OCI-LY1 (cell line): ENCODE data around the gene LCOR.

Experiments used
- H2AFZ ChIP-seq: fragments of 200-600 bp; sonication (generic), shearing (Covaris generic); 2 replicates; pipeline ENCODE4 v1.6.0; 2014; ENCODE audit warnings: antibody characterized with exemption, mild to moderate bottlenecking, low read length
- H3F3A ChIP-seq: fragments of 200-600 bp; sonication (generic), shearing (Covaris generic); 2 replicates; pipeline ENCODE4 v1.6.0; 2014; ENCODE audit warnings: mild to moderate bottlenecking, antibody characterized with exemption, low read length, moderate library complexity; ENCODE audit not compliant: insufficient read depth
- H3K27ac ChIP-seq: fragments of 200-600 bp; sonication (generic); 2 replicates; pipeline ENCODE4 v1.5.1; 2014; ENCODE audit warnings: low read length, mixed run types, mild to moderate bottlenecking, low read depth; ENCODE audit not compliant: poor library complexity, severe bottlenecking
- H3K27me3 ChIP-seq: fragments of 200-600 bp; sonication (generic); 2 replicates; pipeline ENCODE4 v1.6.0; 2014; ENCODE audit warnings: antibody characterized with exemption, mild to moderate bottlenecking, low read length, moderate library complexity; ENCODE audit not compliant: insufficient read depth
- H3K36me3 ChIP-seq: fragments of 200-600 bp; sonication (generic); 2 replicates; pipeline ENCODE4 v1.6.1; 2014; ENCODE audit warnings: mild to moderate bottlenecking, antibody characterized with exemption, low read length, moderate library complexity, mixed read lengths; ENCODE audit not compliant: insufficient read depth
- H3K4me1 ChIP-seq: fragments of 200-600 bp; sonication (generic); 2 replicates; pipeline ENCODE4 v1.5.1; 2014; ENCODE audit warnings: mild to moderate bottlenecking, low read length, moderate library complexity; ENCODE audit not compliant: insufficient read depth, severe bottlenecking
- H3K4me2 ChIP-seq: fragments of 200-600 bp; sonication (generic), shearing (Covaris generic); 2 replicates; pipeline ENCODE4 v1.6.1; 2014; ENCODE audit warnings: low read length
- H3K4me3 ChIP-seq: fragments of 200-600 bp; sonication (generic); 2 replicates; pipeline ENCODE4 v1.5.1; 2014; ENCODE audit warnings: low read length, low read depth, mild to moderate bottlenecking, mixed read lengths; ENCODE audit not compliant: poor library complexity, severe bottlenecking
- H3K79me2 ChIP-seq: fragments of 200-600 bp; shearing (Covaris generic); 2 replicates; pipeline ENCODE4 v1.6.1; 2016; ENCODE audit warnings: mixed run types, low read length, mixed read lengths; ENCODE audit not compliant: insufficient read depth
- H3K9ac ChIP-seq: fragments of 200-600 bp; sonication (generic), shearing (Covaris generic); 2 replicates; pipeline ENCODE4 v1.6.1; 2014; ENCODE audit warnings: mild to moderate bottlenecking, low read length, mixed read lengths
- H3K9me2 ChIP-seq: fragments of 200-600 bp; sonication (generic), shearing (Covaris generic); 2 replicates; pipeline ENCODE4 v1.6.1; 2014; ENCODE audit warnings: low read depth, mild to moderate bottlenecking, low read length, mixed read lengths
- H3K9me3 ChIP-seq: fragments of 200-600 bp; shearing (Covaris generic); 2 replicates; pipeline ENCODE4 v1.6.1; 2014; ENCODE audit warnings: low read length, mixed read lengths
- H4K20me1 ChIP-seq: fragments of 200-600 bp; sonication (generic), shearing (Covaris generic); 2 replicates; pipeline ENCODE4 v1.6.0; 2016; ENCODE audit warnings: mild to moderate bottlenecking, low read length; ENCODE audit not compliant: insufficient read depth
- EZH2 ChIP-seq: fragments of 200-600 bp; sonication (generic), shearing (Covaris generic); IDR thresholded peaks from 2 replicates; pipeline ENCODE4 v1.8.0; 2017; ENCODE audit warnings: borderline replicate concordance, mixed run types, mild to moderate bottlenecking, antibody characterized with exemption, low read length, moderate library complexity, mixed read lengths
- TF ChIP-seq, protein P1 (sequence below): fragments of 200-600 bp; sonication (generic), shearing (Covaris generic); IDR thresholded peaks from 2 replicates; pipeline ENCODE4 v1.5.1; 2017; ENCODE audit warnings: mild to moderate bottlenecking, antibody characterized with exemption, low read length, moderate library complexity, mixed read lengths

LCOR gene

DNA sequence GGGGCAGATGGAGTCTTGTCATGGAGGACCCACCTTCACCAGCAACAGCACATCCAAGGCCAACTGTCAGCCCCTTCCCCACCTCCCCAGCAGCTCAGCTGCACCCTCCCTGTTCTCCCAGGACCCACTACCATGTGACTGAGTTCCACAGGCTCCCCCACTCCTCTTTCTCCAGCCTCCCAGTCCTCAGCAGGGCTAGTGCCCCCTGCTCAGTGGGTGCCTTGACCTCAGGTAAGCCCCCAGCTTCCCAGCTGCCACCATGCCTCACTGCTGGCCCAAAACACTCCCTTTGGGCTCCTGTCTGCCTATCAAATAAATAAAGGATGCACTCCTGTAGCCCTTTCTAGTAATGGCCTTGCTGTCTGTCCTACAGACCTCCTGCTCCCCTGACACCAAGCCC is 179.3 kb downstream of the LCOR start:
- H4K20me1 ChIP-seq: no peaks in the 10 kb centered on the region
- no peaks in the 10 kb centered on the region for H3F3A ChIP-seq
- no peaks in the 10 kb centered on the region for H3K9me3 ChIP-seq
- H3K79me2 ChIP-seq: no peaks in the 10 kb centered on the region
- no peaks in the 10 kb centered on the region for H3K9me2 ChIP-seq
- no peak overlapping the region for H3K9ac ChIP-seq
- no peak overlapping the region for H2AFZ ChIP-seq
- TF ChIP-seq, protein P1, sequence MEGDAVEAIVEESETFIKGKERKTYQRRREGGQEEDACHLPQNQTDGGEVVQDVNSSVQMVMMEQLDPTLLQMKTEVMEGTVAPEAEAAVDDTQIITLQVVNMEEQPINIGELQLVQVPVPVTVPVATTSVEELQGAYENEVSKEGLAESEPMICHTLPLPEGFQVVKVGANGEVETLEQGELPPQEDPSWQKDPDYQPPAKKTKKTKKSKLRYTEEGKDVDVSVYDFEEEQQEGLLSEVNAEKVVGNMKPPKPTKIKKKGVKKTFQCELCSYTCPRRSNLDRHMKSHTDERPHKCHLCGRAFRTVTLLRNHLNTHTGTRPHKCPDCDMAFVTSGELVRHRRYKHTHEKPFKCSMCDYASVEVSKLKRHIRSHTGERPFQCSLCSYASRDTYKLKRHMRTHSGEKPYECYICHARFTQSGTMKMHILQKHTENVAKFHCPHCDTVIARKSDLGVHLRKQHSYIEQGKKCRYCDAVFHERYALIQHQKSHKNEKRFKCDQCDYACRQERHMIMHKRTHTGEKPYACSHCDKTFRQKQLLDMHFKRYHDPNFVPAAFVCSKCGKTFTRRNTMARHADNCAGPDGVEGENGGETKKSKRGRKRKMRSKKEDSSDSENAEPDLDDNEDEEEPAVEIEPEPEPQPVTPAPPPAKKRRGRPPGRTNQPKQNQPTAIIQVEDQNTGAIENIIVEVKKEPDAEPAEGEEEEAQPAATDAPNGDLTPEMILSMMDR: no peak
- no peak for TF ChIP-seq EZH2
- H3K4me3 ChIP-seq: no peak overlapping the region
- H3K27ac ChIP-seq: no peak overlapping the region
- peaks cover 4% of the 10 kb centered on the region; the same call in 1 of the 2 replicates for H3K36me3 ChIP-seq
- H3K27me3 ChIP-seq: no peaks in the 10 kb centered on the region
- H3K4me1 ChIP-seq: no peaks in the 10 kb centered on the region
- no peak overlapping the region for H3K4me2 ChIP-seq

DNA sequence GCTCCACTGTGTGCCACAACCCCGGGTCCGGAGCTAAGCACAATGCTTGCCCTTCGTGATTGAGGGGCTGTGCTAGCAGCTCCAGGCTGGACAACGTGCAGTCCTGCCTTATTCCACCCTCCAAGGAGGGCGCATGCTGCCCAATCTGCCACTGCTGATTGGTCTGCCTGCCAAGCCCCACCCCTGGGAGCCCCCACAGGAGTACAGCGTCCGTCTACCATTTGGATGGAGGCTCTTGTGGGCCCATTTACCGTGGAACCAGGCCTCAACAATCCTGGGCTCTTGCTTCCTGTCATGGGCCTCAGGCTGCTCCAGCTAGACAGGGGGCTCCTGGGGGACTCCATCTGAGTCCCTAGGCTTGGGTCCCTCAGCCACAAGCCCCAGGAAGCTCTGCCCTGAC is 180.4 kb downstream of the LCOR start:
- Histone ChIP-seq H2AFZ (no peak overlapping the region), H3K9me3 (no peaks in the 10 kb centered on the region), H4K20me1 (no peaks in the 10 kb centered on the region), H3K4me2 (no peak overlapping the region), H3K36me3 (peaks cover 4% of the 10 kb centered on the region; the same call in 1 of the 2 replicates), H3K9me2 (no peaks in the 10 kb centered on the region), H3F3A (no peaks in the 10 kb centered on the region), H3K27me3 (no peaks in the 10 kb centered on the region), H3K4me1 (peaks cover 9% of the 10 kb centered on the region), H3K4me3 (no peak overlapping the region), H3K9ac (no peak overlapping the region), H3K79me2 (no peaks in the 10 kb centered on the region), H3K27ac (no peak overlapping the region)
- TF ChIP-seq, protein P1: no peak
- no peak for TF ChIP-seq EZH2

DNA sequence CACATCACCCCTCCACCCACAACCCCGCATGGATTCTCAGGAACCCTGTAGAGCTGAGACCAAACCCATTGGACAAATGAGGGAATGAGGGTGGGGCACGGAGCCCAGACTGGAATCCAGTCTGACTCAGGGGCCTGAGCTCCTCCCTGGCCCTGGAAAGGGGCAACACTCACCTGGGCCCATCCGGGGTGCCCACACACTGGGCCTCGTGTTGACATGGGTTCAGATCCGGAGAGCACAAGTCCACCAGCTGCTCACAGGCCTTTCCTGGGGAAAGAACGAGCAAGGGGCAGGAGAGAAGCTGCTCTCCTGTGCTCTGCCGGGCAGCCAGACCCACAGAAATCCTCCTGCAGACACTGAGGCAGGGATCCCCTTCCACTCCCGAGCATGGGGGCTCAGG is 181.5 kb downstream of the LCOR start:
- Histone ChIP-seq H3K9me2 (no peaks in the 10 kb centered on the region), H3K4me3 (no peak overlapping the region), H3K27me3 (no peaks in the 10 kb centered on the region), H4K20me1 (no peaks in the 10 kb centered on the region), H3K9ac (no peak overlapping the region), H3K36me3 (0 out of 2 replicates have a peak, but pooled peaks cover 4% of the 10 kb centered on the region), H3K27ac (no peak overlapping the region), H3K79me2 (no peaks in the 10 kb centered on the region), H2AFZ (no peak overlapping the region), H3K4me2 (no peak overlapping the region), H3K4me1 (peaks cover 11% of the 10 kb centered on the region), H3K9me3 (no peaks in the 10 kb centered on the region), H3F3A (no peaks in the 10 kb centered on the region)
- TF ChIP-seq, protein P1: no peak
- TF ChIP-seq EZH2: no peak
